ENCODE measurements around the gene RAB8A. TPM values are rescaled to one million over a fixed set of nuclear protein-coding genes. Genes with fewer than 3 reads are reported as not detected.

Gene RAB8A
- total RNA-seq, 1 experiment from 2014 or later, result 126 TPM

- TF ChIP-seq EZH2 (IDR thresholded peaks at IDR 0.05; ENCODE audit: borderline replicate concordance, low read depth, low read length, poor library complexity, severe bottlenecking), result no peak
- H3K36me3 ChIP-seq (ENCODE audit: insufficient read depth, low read length, poor library complexity, severe bottlenecking), result no peaks in the 10 kb centered on the region
- H3K4me1 ChIP-seq (ENCODE audit: insufficient read depth, low read length, poor library complexity, severe bottlenecking), result peaks cover 4% of the 10 kb centered on the region
- DNase-seq (ENCODE audit: low spot score), result no peak
- intact Hi-C loops (cut with micrococcal nuclease; ENCODE audit: unreplicated experiment), result no loop called here
- CTCF ChIA-PET, result no interaction called here
- POLR2A ChIA-PET (ENCODE audit: low non-redundant PET), result no interaction called here
- BruUV-seq (replicated peaks), result no TSS peak
- H3K27me3 ChIP-seq (replicated peaks; ENCODE audit: insufficient read depth, low read depth, low read length, poor library complexity), result no peaks in the 10 kb centered on the region
- no peak overlapping the region for H3K27ac ChIP-seq (ENCODE audit: low read depth, low read length, poor library complexity, severe bottlenecking)
- no peak overlapping the region for H3K4me3 ChIP-seq (ENCODE audit: low read depth, low read length, poor library complexity, severe bottlenecking)
- no peaks in the 10 kb centered on the region for H3K9me3 ChIP-seq (ENCODE audit: low read depth, low read length, poor library complexity, severe bottlenecking)
Observed at GRCh38 chr19:16071072-16071691, 40.5 kb upstream of the RAB8A start.

- ChIA-PET POLR2A (ENCODE audit: low non-redundant PET) (interaction anchor here (0.6 kb wide), 1 partner anchor 251 kb away, joined by 18 read pairs; no protein-coding TSS in a partner anchor), CTCF (interaction anchor here (1.3 kb wide), 1 partner anchor 32 kb away, joined by 5 read pairs; no protein-coding TSS in a partner anchor)
- Histone ChIP-seq H3K9me3 (ENCODE audit: low read depth, low read length, poor library complexity, severe bottlenecking) (no peaks in the 10 kb centered on the region), H3K27ac (ENCODE audit: low read depth, low read length, poor library complexity, severe bottlenecking) (no peak overlapping the region), H3K27me3 (replicated peaks; ENCODE audit: insufficient read depth, low read depth, low read length, poor library complexity) (no peaks in the 10 kb centered on the region), H3K4me1 (ENCODE audit: insufficient read depth, low read length, poor library complexity, severe bottlenecking) (peaks cover 5% of the 10 kb centered on the region), H3K4me3 (ENCODE audit: low read depth, low read length, poor library complexity, severe bottlenecking) (no peak overlapping the region), H3K36me3 (ENCODE audit: insufficient read depth, low read length, poor library complexity, severe bottlenecking) (peaks cover 4% of the 10 kb centered on the region)
- TF ChIP-seq CTCF (conservative IDR thresholded peaks at IDR 0.05; ENCODE audit: low read depth, low read length), result no peak
- no peak for TF ChIP-seq EZH2 (IDR thresholded peaks at IDR 0.05; ENCODE audit: borderline replicate concordance, low read depth, low read length, poor library complexity, severe bottlenecking)
- no peak for DNase-seq (ENCODE audit: low spot score)
- no TSS peak for BruUV-seq (replicated peaks)
- intact Hi-C loops (cut with micrococcal nuclease; ENCODE audit: unreplicated experiment), result no loop called here
Observed at GRCh38 chr19:16073481-16073880, 38.2 kb upstream of the RAB8A start.

- H3K9me3 ChIP-seq (ENCODE audit: low read depth, low read length, poor library complexity, severe bottlenecking), result no peaks in the 10 kb centered on the region
- no peak overlapping the region for H3K4me3 ChIP-seq (ENCODE audit: low read depth, low read length, poor library complexity, severe bottlenecking)
- H3K36me3 ChIP-seq (ENCODE audit: insufficient read depth, low read length, poor library complexity, severe bottlenecking), result peaks cover 4% of the 10 kb centered on the region
- BruUV-seq (replicated peaks), result no TSS peak
- ChIA-PET CTCF (interaction anchor here (0.9 to 1.3 kb wide), 2 partner anchors 12 to 32 kb away, joined by 5 read pairs; no protein-coding TSS in a partner anchor), POLR2A (ENCODE audit: low non-redundant PET) (interaction anchor here (0.6 kb wide), 1 partner anchor 250 kb away, joined by 18 read pairs; no protein-coding TSS in a partner anchor)
- peaks cover 5% of the 10 kb centered on the region for H3K4me1 ChIP-seq (ENCODE audit: insufficient read depth, low read length, poor library complexity, severe bottlenecking)
- TF ChIP-seq EZH2 (IDR thresholded peaks at IDR 0.05; ENCODE audit: borderline replicate concordance, low read depth, low read length, poor library complexity, severe bottlenecking), result no peak
- no peak for TF ChIP-seq CTCF (conservative IDR thresholded peaks at IDR 0.05; ENCODE audit: low read depth, low read length)
- H3K27ac ChIP-seq (ENCODE audit: low read depth, low read length, poor library complexity, severe bottlenecking), result no peak overlapping the region
- intact Hi-C loops (cut with micrococcal nuclease; ENCODE audit: unreplicated experiment), result no loop called here
- DNase-seq (ENCODE audit: low spot score), result no peak
- no peaks in the 10 kb centered on the region for H3K27me3 ChIP-seq (replicated peaks; ENCODE audit: insufficient read depth, low read depth, low read length, poor library complexity)
Observed at GRCh38 chr19:16073988-16074387, 37.7 kb upstream of the RAB8A start.

Measured in A673 (cell line).